ENCODE measurements around the gene FCHSD2.

GRCh38 chr11:73189315-73189714 lies 47.2 kb upstream of the FCHSD2 start:
- TF ChIP-seq POLR2A (IDR thresholded peaks at IDR 0.05) (no peak), CTCF (IDR thresholded peaks at IDR 0.05) (no peak), EP300 (IDR thresholded peaks at IDR 0.05) (no peak)

Measured in suprapubic skin (tissue), 3 donors.